GM19395 (cell line): Measurements from ENCODE around the gene HDGFL1.

Experiments used
- ATAC-seq: cut with Tn5 transposase; IDR thresholded peaks from one replicate; pipeline ENCODE4 v1.9.1; 2021; ENCODE audit warnings: mild to moderate bottlenecking, moderate library complexity; ENCODE audit not compliant: unreplicated experiment

The HDGFL1 gene

DNA sequence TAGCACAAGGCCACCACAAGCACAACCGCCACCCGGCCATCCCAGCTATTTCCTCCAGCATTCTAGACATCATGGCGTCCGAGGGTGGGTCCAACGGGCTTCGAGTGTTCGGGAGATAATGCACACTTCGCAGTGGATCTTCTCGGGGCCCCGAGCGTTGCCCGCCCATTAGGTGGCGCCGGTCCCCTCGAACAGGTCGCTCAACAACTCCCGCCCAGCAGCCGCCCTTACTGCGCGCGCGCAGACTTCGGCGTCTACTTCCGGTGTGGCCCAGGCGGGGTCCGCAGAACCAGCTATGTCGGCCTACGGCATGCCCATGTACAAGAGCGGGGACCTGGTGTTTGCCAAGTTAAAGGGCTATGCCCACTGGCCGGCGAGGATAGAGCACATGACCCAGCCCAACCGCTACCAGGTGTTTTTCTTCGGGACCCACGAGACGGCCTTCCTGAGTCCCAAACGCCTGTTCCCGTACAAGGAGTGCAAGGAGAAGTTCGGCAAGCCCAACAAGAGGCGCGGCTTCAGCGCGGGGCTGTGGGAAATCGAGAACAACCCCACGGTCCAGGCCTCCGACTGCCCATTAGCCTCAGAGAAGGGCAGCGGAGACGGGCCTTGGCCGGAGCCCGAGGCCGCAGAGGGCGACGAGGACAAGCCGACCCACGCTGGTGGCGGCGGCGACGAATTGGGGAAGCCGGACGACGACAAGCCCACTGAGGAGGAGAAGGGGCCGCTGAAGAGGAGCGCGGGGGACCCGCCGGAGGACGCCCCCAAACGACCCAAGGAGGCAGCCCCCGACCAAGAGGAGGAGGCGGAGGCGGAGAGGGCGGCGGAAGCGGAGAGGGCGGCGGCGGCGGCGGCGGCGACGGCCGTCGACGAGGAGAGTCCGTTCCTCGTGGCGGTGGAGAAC lies at the start of gene HDGFL1:
Gene HDGFL1 (plus strand): TSS at position 286 of the 904 bp plus-strand sequence. CDS start 10 bp downstream, at position 296.
- ATAC-seq: no peak

DNA sequence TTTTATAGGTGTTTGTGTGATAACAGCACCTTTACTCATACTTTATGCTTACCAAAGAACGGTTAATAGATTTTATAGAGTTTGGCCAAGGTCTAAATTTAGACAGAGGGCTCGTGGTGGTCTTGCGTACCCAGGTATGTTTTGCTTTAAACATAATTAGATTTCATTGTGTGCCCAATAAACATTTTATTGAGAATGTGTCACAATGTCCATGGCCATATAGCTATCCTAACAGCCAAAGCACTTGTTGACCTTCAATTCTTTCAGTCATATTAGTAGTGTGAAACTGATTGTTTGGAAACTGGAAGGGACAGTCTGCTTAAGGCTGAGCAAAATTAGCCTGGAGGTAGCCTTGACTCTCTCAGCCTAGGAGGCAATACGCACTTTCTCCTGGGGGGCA lies 48.3 kb upstream of the HDGFL1 start:
- ATAC-seq: no peak

DNA sequence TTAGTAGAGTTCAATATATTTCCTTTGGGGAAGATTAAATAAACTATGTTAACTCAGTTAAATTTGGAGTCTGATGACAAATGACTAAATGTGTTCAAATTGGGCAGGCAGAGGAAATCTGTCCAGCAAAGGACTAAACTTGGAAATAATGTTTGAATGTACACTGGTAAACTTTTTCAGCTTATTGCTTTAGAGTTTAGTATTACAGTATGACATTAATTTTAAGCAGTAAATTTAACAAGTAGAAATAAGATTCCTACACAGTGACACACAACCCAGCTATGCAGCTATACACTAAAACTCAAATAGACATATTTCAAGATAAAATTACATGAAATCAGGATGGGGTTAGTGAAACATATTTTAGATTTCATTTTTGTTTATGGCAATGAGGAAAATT lies 42.6 kb upstream of the HDGFL1 start:
- no peak for ATAC-seq

DNA sequence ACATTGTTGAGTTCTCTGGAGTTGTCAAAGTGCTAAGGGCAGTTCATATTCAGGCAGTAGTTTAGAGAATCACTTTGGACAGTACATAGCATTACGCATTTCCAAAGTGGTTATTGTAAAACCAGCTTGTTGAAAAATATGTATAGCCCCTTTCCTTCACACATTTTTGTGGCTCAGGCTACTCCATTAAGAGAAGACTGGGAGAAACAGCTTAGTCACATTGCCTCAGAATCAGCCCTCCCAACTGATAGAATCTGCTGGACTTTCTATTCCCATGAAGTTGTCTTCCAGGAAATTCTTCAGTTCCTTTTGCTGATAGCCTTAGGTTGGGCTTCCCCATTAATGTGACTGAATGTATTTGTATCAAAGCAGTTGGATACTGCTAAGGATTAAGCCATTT lies 39.5 kb upstream of the HDGFL1 start:
- no peak for ATAC-seq

DNA sequence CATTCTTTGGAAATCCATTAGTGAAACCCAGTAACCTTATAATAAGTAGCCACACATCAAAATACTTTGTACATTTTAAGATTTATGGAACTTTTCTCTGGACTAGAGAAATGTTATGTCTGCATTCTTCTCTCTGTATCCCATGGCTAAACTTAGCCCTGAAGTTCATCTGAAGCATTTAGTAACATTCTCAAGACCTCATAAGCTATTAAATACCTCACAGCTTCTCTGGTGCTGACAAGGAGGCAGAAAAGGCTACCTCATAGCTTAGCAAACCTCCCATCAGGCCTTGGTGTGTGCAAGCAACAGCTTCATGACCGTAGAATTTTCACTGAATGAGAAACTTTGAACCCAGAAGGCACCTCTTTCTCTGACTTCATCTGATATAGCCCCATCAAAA lies 38.9 kb upstream of the HDGFL1 start:
- ATAC-seq: no peak

DNA sequence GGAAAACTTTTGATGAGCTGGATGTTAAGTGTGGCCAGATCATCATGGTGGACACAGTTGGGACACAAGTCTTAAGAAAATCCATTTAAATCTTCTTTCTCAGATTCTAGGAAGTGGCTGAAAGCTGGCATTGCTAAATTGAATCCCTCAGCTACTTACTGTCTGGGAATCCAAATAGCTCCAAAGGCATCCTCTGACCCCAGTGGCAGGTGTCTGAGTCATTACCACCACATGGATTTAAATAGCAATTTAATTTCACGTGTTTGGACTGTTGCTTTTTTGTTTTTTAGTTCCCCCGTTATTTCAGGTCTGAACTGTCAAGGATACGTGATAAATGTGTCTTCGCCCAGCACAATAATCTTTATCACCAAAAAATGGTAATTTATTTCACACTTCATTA lies 33.2 kb upstream of the HDGFL1 start:
- no peak for ATAC-seq

DNA sequence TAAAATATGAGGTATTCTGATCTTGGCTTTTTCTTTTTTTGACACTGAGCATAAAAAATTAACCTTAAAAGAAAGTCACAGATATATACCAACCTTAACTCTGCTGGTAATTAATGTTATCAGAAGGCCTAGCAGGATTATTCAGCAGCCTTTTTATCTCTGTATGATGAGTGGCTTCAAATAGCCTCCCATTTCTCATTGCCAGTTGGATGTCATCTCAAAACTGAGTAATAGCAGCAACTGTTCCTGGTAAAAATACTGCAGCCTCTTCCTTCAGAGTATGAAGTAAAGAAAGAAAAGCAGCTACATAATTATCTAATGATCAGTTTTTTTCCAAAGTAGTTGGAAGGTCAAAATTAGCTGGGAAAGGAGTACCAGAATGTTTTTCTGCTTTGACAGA lies 24.9 kb upstream of the HDGFL1 start:
- no peak for ATAC-seq

DNA sequence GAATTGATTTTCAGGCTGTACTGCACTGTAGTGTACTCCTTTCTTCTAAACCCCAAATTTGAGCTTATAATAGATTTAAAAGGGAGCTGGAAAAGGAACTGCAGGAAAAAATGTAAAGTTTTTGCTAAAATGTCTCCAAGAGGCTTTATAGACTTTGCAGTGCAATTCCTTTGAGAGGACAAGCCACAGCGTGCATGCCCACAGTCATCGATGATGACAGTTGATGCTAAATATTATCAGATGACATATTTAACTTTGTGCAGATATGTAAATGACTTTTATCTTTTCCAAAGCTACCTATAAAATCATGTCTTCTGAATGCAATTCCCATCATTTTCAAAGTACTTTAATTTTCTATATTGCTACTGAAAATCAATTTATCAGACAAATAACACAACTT lies 24.3 kb upstream of the HDGFL1 start:
- no peak for ATAC-seq

DNA sequence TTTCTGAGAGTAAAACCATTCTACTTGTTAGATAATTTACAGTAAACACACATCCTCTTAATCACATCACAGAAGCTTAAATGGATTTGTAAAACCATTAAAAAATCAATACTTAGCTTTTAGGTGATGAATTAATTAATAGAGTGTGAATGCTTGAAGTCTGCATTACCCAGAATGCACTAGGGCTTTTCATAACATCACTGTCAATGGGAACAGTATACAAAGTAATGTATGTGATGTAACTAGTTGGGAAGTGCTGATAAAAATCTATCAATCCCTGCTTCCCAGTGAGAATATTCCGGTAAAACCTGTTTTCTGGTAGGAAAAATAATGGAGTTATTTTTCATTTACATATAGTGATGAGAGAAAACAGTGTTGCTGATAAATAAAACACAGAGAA lies 23.1 kb upstream of the HDGFL1 start:
- no peak for ATAC-seq

DNA sequence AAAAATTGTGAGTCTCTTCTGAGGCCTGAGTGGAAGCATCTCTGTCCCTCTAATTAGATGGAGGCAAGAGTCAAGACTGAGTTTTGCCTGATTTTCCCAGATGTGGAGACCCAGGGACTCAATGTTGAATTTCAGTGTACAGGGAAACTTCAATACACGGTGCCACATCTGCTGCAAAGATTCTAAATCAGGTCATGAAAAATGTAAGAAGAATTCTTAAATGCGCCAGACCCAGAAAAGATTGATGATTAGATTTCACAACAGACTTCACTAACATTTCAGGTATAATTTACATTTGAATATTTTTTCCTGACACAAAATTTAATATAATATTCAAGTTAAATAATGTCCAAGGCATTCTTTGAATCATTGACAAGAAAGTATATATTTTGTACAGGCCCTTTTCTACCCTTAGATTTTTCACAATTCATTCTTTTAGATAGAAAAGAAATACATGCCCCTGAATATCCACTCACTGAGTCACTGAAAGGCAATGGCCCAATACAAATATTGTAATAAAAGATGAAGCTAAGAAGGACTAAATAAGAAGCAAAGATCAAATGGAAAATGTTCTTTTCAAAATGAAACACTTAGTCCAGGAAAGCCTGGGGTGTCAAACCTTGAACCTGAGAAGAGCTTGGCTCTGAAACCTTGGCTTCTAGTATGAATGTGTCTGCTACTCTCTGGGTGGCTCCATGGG lies 18.2 kb upstream of the HDGFL1 start:
- ATAC-seq: no peak

DNA sequence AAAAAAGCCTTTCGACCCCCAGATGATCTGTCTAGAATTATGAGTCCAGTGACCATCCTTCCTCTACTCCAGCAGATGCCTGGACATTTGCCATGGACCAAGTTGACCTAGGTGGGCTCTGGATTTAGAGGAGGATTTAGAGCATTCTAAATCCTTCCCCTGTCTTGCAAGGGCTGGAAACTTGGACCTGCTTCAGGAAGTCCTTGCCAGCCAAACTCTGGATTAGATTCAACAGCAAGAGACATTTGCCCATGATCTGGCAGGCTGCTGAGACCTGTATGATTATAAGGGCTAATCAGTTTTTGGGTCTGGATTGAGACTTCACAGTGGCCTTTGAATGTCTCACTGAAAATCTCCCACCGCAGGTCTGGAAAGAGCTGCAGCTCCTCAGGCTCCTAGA lies 13.1 kb upstream of the HDGFL1 start:
- no peak for ATAC-seq

DNA sequence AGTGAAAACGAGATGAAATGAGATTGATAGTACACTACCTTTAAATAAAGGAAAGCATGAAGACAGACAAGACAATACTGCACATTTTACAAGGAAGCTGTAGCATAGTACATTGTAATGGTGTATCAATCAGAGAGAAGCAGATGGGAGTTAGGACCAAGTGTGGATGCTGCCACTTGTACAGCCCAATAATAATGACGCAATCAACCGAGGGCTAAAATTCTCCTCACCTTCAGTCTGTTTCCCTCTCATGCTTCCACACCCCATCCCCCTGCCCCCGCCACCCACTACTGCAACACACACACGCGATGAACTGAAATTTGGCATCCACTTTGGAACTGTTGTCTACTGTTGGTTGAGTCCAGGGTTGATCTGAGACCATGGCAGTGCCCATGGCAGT lies 12.4 kb upstream of the HDGFL1 start:
- ATAC-seq: no peak

DNA sequence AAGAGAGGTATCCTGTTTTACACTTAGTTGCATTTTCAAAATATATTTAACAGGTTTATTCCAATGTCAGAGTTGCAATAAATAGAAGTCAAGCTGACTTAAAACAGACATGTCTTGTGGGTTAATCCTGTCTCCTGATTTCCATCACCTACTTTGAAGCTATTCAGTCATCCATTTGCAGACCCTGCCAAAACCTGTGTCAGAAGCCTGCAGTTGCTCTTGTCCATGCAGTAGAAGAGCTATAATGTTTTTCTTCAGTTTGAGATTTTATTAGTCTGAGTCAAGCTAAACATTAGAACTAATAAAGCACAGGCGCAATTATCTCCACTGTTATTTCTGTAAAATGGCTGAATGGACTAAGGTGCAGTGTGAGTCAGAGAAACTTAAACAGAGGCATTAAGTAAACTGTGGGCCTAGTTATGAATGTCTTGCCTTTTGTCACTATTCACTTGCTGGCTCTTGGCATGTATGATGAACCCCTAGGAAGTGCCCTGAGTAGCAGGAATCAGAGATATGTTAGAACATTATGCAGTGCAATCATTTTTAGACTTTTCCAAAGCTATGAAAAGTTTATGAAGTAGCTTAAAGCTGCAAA lies 11.0 kb upstream of the HDGFL1 start:
- no peak for ATAC-seq

DNA sequence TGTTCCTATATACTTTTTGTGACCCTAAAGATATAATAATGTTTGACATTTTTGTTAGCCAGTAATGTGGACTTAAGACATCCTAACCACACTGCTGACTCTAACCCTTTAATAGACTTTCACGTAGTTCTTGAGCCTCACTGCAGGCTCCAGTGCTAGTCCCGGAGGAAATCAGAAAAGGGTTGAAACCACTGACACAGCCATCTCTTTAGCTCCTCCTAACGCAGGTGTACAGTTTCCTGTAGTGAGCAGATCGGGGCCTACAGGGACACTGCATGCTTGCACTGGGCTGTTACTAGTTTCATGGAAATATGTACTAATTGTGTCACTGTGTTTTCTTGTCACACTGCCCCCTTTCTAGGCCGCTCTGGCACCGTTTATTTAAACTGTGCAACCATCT lies 512 bp upstream of the HDGFL1 start:
- ATAC-seq: no peak

DNA sequence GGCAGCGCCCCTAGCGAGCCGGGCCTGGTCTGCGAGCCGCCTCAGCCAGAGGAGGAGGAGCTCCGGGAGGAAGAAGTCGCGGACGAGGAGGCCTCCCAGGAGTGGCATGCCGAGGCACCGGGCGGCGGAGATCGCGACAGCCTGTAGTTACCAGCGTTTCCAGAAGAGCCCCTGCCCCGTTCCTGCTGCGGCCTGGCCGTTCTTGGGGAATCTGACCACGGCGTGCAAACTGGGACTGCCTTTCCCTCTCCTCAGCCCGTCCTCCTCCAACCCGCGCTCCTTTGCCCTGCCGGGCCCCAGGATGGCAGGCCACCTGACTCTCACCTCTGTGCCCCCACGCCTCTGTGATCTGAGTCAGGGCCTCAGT lies 802 bp downstream of the HDGFL1 start:
- ATAC-seq: no peak

DNA sequence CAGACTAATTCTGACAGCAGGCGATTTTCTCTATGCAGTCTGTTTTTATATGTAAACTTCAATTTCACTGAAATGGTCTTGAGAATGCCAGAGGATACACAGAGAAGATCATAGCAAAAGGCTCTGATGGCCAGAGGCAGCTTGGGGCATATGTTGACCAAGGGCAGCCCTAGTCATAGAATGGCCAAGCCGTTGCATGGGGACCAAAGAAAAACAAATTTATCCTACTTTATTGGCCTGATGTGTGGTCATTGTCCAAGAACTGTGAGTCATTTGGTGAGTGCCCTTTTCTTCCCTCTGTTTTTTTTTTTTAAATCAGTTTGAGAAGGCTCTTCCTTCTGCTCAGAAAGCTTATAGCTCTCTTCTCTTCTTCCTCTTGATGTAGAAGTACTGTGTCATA lies 5.8 kb downstream of the HDGFL1 start:
- ATAC-seq: no peak

DNA sequence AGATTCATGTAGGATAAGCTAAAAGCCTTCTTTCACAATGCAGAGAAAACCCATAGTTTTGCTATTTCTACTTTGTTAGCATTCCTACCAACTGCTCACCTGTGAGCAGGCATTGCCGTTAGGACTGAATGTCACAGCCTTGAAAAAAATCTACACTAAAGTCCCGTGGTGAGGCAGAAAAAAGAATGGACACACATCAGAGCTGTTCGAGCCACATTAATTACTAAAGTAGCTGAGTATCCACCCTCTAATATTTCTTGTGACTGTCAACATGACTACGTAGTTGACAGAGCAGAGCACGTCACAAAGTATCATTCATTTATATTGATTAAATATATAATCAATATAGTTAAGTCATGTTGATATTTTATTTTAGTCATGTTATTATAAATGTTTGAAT lies 10.1 kb downstream of the HDGFL1 start:
- ATAC-seq: no peak

DNA sequence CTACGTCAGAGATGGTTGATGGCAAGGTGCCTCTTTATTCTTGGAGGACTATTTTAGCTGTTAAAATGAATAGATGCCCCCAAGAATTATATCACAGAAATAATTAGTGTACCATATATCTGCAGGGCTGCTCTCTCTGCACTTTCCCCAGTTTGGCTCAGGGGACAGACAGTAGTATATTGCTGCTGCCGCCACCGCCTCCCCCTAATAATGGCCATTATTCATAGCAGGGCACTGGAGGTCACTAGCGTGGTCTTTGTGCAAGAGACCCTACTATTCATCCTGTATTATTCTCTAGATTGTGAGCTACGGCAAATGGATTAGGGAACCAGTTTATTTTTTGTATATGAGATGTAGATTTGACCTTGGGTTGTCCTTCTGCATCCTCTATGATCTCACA lies 11.0 kb downstream of the HDGFL1 start:
- no peak for ATAC-seq

DNA sequence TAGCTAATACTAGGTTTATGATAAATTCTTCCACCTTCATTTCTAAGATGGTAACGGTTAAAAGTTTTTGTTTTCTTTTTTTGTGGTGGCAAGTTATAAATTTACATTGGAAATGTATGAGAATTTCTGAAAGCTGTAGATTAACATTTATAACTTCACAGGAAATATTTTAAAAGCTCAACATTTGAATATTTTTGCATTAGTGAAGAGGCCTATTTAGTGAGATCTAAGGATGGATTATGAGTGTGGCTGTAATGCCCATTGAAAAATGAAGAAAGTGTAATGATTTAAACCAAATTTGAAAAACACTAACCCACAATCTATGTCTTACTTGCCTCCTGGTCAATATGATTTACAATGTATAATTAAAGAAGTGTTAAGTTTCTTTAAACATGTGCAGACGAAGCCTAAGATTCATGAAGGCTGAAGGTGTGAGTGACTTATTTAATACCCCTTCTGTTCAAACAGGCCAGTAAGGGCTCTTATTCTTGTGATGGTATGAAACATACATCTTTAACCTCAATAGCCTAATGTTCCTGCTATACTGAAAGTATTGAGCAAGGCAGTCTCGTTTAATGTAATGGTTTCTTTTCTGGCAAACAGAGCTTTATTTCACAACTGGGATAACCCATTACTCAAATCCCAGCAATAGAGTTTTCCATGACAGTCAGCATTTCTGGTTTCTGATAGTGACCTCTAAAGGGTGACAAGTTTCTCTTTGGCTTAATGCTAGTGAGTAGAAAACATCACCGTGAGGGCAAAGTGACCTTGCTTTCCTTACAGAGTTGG lies 13.2 kb downstream of the HDGFL1 start:
- ATAC-seq: no peak

DNA sequence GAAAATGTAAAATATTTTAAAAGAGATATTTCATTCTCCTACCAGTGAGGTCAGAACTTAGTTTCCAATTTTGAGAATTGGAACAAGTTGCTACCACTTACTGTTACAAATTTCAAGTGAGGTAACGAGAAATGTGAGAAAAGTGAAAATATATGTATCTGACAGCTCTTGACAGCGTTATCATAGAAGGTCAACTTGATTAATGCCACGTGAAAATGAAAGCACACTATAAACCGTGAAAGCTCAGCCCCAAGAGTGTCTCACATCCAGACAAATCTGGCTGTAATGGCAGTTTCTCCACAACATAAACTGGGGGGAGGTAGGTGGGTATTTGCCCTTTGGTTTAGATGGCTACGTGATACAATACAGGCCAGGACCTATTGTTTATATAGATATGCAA lies 13.9 kb downstream of the HDGFL1 start:
- no peak for ATAC-seq

DNA sequence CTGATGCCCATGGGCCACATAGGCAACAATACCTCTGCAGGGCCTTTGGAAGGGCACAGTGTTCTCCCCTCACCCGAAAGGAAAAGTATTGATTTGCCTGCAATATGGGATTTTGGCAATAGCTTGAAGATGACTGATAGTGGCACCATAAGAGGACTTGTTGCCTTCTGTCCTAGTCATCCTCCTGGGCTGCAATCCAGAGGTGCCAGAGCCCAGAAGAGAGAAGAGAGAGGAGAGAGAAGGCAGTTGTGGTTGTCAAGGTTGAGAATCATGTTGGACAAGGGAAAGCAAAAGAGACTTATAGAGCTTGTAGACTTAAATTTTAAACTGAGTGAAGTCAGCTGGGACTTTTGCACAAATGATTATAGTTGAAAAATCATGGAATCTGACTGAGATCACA lies 14.6 kb downstream of the HDGFL1 start:
- no peak for ATAC-seq
